Small intestine (tissue), 7 donors: ENCODE data around the gene SARS2. TPM values are rescaled to one million over a fixed set of nuclear protein-coding genes. Genes with fewer than 3 reads are reported as not detected.

ENCODE experiments used
- DNase-seq, 2 donors: peaks; one replicate each; pipeline versions ENCODE4 v3.0.0 to v3.0.0-alpha.2; 2013
- FAIRE-seq: peaks from 2 replicates; lab custom pipeline; 2012; peaks lifted over from hg19 to GRCh38; lab: Jason Lieb, UNC
- H3K27ac ChIP-seq, 3 donors: one replicate each; pipeline ENCODE4 v1.5.1; 2013; ENCODE audit warnings: low read length in 2 of 3, mild to moderate bottlenecking in 2 of 3, control low read depth in 1 of 3, inconsistent platforms in 1 of 3, low read depth in 1 of 3, moderate library complexity in 1 of 3
- H3K27me3 ChIP-seq, 3 donors: one replicate each; pipeline ENCODE4 v1.6.1; 2013; ENCODE audit warnings: low read length in 3 of 3, inconsistent platforms in 1 of 3; ENCODE audit not compliant: control insufficient read depth in 3 of 3, insufficient read depth in 3 of 3
- H3K36me3 ChIP-seq, 3 donors: one replicate each; pipeline ENCODE4 v1.6.1; 2013; ENCODE audit warnings: low read length in 3 of 3, inconsistent platforms in 1 of 3, low read depth in 1 of 3, mild to moderate bottlenecking in 1 of 3, moderate library complexity in 1 of 3; ENCODE audit not compliant: control insufficient read depth in 3 of 3, insufficient read depth in 2 of 3
- H3K4me1 ChIP-seq, 3 donors: one replicate each; pipeline ENCODE4 v1.6.1; 2013; ENCODE audit warnings: low read length in 2 of 3, inconsistent platforms in 1 of 3, low read depth in 1 of 3, mild to moderate bottlenecking in 1 of 3, moderate library complexity in 1 of 3; ENCODE audit not compliant: control insufficient read depth in 3 of 3, insufficient read depth in 2 of 3
- H3K4me3 ChIP-seq, 3 donors: one replicate each; pipeline ENCODE4 v1.5.1; 2013; ENCODE audit warnings: low read length in 3 of 3, control low read depth in 1 of 3, inconsistent platforms in 1 of 3, low read depth in 1 of 3, mild to moderate bottlenecking in 1 of 3, moderate library complexity in 1 of 3
- H3K9me3 ChIP-seq, 2 donors: one replicate each; pipeline ENCODE4 v1.6.1; 2013; ENCODE audit warnings: low read depth in 1 of 2, low read length in 1 of 2; ENCODE audit not compliant: control insufficient read depth in 2 of 2, insufficient read depth in 1 of 2
- WGBS, 3 donors: extraction: QIAGEN DNeasy Blood & Tissue Kit; methylation state at CpG; one replicate each; pipeline ENCODE4 v1.1.7; 2013; 5-methylcytosine and 5-hydroxymethylcytosine counted together
- polyA plus RNA-seq, 4 donors: library from polyadenylated mRNA; stranded (reverse) in 3 of 4; unstranded in 1 of 4; fragments of 200-250 nt in 3 of 4; fragments of 120-200 nt in 1 of 4; gene quantifications; one replicate each; pipeline versions ENCODE4 v1.2.1 to v1.2.3, GENCODE V29; 2013
- donor health status: healthy with polysubstance abuse.
- donor health status: control.
- donor health status: control.
- donor health status: Bipolar disorder and iron deficiency.
- donor health status: healthy.

The SARS2 gene
- polyA plus RNA-seq, 4 donors, result 21.9 to 42.0 (median 27.4) TPM

- Histone ChIP-seq H3K36me3 (peaks cover 0 to 69% (median 2%) of the 10 kb centered on the region in 3 donors), H3K9me3 (no peaks in the 10 kb centered on the region), H3K27me3 (no peaks in the 10 kb centered on the region), H3K4me3 (no peak overlapping the region), H3K27ac (no peak overlapping the region), H3K4me1 (peaks cover 0 to 9% (median 0%) of the 10 kb centered on the region in 3 donors)
- WGBS, 3 donors, result 30 to 66% (median 47%) methylated on average over 13 of the region's 13 CpGs
- DNase-seq (peak; percentile 37 to 61), FAIRE-seq (no peak)
These were observed 12.6 kb downstream of the SARS2 start for GRCh38 chr19:38917921-38918491.

DNA sequence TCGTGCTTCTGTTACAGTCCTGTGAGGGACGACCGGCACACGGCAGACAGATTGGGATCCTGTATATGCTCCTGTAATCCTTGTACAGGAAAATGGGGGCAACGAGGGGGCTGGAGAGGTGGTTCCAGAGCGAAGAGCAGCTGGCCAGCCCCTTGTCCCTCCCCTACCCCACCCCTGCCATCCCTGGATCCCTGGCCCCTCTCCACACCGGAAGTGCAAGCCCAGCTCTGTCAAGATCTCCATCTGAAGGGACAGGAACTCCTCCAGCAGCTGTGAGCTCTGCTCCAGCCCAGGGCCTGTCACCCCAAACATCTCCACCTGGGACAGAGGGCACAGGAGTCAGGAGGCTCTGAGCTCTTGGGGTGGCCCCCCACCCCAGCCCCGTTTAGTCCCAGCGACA lies 13.0 kb downstream of the SARS2 start:
- peaks cover 0 to 9% (median 0%) of the 10 kb centered on the region in 3 donors for H3K4me1 ChIP-seq

DNA sequence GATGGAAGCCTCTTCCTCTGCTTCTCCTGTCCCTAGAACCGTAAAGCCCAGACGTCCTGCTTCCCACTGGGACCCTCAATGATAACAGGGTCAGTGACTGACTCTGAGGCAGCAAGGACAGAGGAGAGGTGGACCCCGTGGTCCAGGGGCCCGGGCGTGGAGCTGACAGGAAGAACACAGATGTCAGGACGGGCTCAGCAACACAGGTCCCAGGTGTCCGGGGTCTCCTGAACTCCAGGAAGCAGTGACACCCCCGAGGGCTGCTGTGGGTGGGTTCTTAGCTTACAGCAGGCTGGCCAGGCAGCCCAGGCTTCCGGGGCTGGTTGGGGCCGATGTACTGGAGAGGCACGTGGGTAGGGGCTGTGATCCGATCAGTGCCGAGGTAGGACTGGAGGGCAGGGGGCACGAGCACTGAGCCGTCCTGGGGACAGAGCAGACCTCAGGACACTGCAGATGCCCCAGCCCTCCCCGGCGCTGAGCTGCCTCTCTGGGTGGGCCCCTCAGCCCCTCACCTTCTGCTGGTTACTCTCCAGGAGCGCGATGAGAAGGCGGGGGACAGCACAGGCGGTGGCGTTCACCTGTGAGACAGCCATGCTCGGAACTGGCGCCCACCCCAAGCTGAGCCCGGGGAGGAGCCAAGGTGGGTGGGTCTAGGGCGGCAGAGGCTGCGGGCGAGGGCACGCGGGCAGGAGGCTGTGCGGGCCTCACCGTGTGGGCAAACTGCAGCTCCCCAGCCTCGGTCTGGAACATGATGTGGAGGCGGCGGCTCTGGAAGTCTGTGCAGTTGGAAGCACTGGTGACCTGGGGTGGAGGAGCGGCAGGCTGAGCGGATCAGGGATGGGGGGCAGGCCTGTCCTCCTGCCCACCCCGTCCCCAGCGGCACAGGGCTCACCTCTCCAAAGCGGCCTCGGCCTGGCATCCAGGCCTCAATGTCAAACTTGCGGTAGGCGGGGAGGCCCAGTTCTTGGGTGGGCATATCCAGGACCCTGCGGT lies 14.9 kb downstream of the SARS2 start:
- Histone ChIP-seq H3K4me3 (no peak overlapping the region), H3K36me3 (peaks cover 0 to 53% (median 2%) of the 10 kb centered on the region in 3 donors), H3K27me3 (peaks cover 0 to 18% (median 0%) of the 10 kb centered on the region in 3 donors), H3K9me3 (no peaks in the 10 kb centered on the region), H3K4me1 (peaks cover 0 to 9% (median 0%) of the 10 kb centered on the region in 3 donors), H3K27ac (no peak overlapping the region)
- WGBS, 3 donors, result 91 to 94% (median 93%) methylated on average over 32 to 44 of the region's 44 CpGs
- DNase-seq (no peak), FAIRE-seq (no peak)

More for the DNA sequence above, 13.0 kb downstream of the SARS2 start:
- DNase-seq, result no peak
- Histone ChIP-seq H3K36me3 (peaks cover 0 to 68% (median 2%) of the 10 kb centered on the region in 3 donors), H3K27me3 (peaks cover 0 to 2% (median 0%) of the 10 kb centered on the region in 3 donors), H3K4me3 (no peak overlapping the region), H3K9me3 (no peaks in the 10 kb centered on the region), H3K27ac (no peak overlapping the region)
- FAIRE-seq, result no peak
- 72 to 81% (median 75%) methylated on average over 9 of the region's 9 CpGs for WGBS, 3 donors

- Histone ChIP-seq H3K27me3 (peaks cover 0 to 21% (median 0%) of the 10 kb centered on the region in 3 donors), H3K9me3 (no peaks in the 10 kb centered on the region), H3K4me3 (no peak overlapping the region), H3K4me1 (peaks cover 0 to 9% (median 0%) of the 10 kb centered on the region in 3 donors), H3K27ac (no peak overlapping the region), H3K36me3 (peaks cover 0 to 51% (median 0%) of the 10 kb centered on the region in 3 donors)
- FAIRE-seq (no peak), DNase-seq (no peak)
- WGBS, 3 donors, result 90 to 94% (median 93%) methylated on average over 8 of the region's 8 CpGs
These were observed 16.6 kb downstream of the SARS2 start for GRCh38 chr19:38913958-38914357.

GRCh38 chr19:38912600-38913514 lies 17.7 kb downstream of the SARS2 start:
- Histone ChIP-seq H3K9me3 (no peaks in the 10 kb centered on the region), H3K4me1 (peaks cover 0 to 4% (median 0%) of the 10 kb centered on the region in 3 donors), H3K4me3 (no peak overlapping the region), H3K36me3 (peaks cover 0 to 50% (median 2%) of the 10 kb centered on the region in 3 donors), H3K27ac (no peak overlapping the region), H3K27me3 (peaks cover 0 to 21% (median 0%) of the 10 kb centered on the region in 3 donors)
- WGBS, 3 donors, result 73 to 79% (median 76%) methylated on average over 12 of the region's 12 CpGs
- no peak for DNase-seq
- FAIRE-seq, result no peak

- WGBS, 3 donors, result 59 to 91% (median 63%) methylated on average over 5 to 16 of the region's 16 CpGs
- Histone ChIP-seq H3K36me3 (peaks cover 7 to 53% (median 11%) of the 10 kb centered on the region in 3 donors), H3K4me3 (no peak overlapping the region), H3K4me1 (no peaks in the 10 kb centered on the region), H3K27me3 (peaks cover 0 to 21% (median 0%) of the 10 kb centered on the region in 3 donors), H3K27ac (no peak overlapping the region), H3K9me3 (no peaks in the 10 kb centered on the region)
- DNase-seq (no peak), FAIRE-seq (no peak)
These were observed 19.1 kb downstream of the SARS2 start for GRCh38 chr19:38911388-38912001.

- Histone ChIP-seq H3K9me3 (no peaks in the 10 kb centered on the region), H3K27me3 (peaks cover 0 to 21% (median 0%) of the 10 kb centered on the region in 3 donors), H3K36me3 (peaks cover 9 to 52% (median 16%) of the 10 kb centered on the region in 3 donors), H3K4me3 (no peak overlapping the region), H3K27ac (no peak overlapping the region), H3K4me1 (no peaks in the 10 kb centered on the region)
- FAIRE-seq, result no peak
- WGBS, 3 donors, result 96 to 98% (median 98%) methylated on average over 11 to 12 of the region's 12 CpGs
- DNase-seq, result no peak
These were observed 20.1 kb downstream of the SARS2 start for GRCh38 chr19:38910488-38910887.
